C4-2B (cell line): ENCODE results near the gene MEX3A.
"Not testable (repeated sequence)": the region's sequence is repeated elsewhere in the genome, so short reads cannot be mapped to it uniquely, and the experiment has no call there.

Experiments
- H3K27ac ChIP-seq: fragments of 450-650 bp; 2 replicates; pipeline ENCODE4 v1.5.1; 2017
- ZFX ChIP-seq: fragments of 450-650 bp; IDR thresholded peaks from 2 replicates; pipeline ENCODE4 v1.6.1; 2017
- TF ChIP-seq, protein P1 (sequence below): fragments of 450-650 bp; conservative IDR thresholded peaks from 2 replicates; pipeline ENCODE4 v1.5.1; 2017; ENCODE audit warnings: mild to moderate bottlenecking

Gene MEX3A

GRCh38 chr1:156072251-156072650 lies 10.0 kb downstream of the MEX3A start:
- no peak overlapping the region for H3K27ac ChIP-seq
- TF ChIP-seq ZFX = no peak
- TF ChIP-seq, protein P1, sequence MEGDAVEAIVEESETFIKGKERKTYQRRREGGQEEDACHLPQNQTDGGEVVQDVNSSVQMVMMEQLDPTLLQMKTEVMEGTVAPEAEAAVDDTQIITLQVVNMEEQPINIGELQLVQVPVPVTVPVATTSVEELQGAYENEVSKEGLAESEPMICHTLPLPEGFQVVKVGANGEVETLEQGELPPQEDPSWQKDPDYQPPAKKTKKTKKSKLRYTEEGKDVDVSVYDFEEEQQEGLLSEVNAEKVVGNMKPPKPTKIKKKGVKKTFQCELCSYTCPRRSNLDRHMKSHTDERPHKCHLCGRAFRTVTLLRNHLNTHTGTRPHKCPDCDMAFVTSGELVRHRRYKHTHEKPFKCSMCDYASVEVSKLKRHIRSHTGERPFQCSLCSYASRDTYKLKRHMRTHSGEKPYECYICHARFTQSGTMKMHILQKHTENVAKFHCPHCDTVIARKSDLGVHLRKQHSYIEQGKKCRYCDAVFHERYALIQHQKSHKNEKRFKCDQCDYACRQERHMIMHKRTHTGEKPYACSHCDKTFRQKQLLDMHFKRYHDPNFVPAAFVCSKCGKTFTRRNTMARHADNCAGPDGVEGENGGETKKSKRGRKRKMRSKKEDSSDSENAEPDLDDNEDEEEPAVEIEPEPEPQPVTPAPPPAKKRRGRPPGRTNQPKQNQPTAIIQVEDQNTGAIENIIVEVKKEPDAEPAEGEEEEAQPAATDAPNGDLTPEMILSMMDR = no peak

DNA sequence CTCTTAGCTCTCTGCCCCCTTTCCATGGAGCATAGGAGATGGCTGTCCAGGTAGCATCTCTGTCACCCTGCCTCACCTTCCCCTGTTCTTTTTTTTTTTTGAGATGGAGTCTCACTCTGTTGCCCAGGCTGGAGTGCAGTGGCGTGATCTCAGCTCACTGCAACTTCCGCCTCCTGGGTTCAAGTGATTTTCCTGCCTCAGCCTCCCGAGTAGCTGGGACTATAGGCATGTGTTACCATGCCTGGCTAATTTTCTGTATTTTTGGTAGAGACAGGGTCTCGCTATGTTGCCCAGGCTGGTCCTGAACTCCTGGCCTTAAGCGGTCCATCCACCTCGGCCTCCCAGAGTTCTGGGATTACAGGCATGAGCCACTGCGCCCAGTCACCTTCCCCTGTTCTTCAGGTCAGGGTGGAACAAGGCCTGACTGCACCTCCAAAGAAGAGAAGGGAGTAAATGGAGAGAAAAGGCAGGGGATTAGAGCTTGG lies 10.9 kb downstream of the MEX3A start:
- H3K27ac ChIP-seq = not testable (repeated sequence)

GRCh38 chr1:156070548-156070947 lies 11.7 kb downstream of the MEX3A start:
- H3K27ac ChIP-seq = no peak overlapping the region
- no peak for TF ChIP-seq ZFX
- TF ChIP-seq, protein P1 = no peak

GRCh38 chr1:156069490-156070455 lies 12.5 kb downstream of the MEX3A start:
- no peak for TF ChIP-seq ZFX
- TF ChIP-seq, protein P1 = no peak
- no peak overlapping the region for H3K27ac ChIP-seq

GRCh38 chr1:156067262-156067661 lies 15.0 kb downstream of the MEX3A start:
- H3K27ac ChIP-seq = no peak overlapping the region
- TF ChIP-seq, protein P1 = no peak
- TF ChIP-seq ZFX = no peak

GRCh38 chr1:156065871-156066270 lies 16.4 kb downstream of the MEX3A start:
- TF ChIP-seq ZFX = no peak
- TF ChIP-seq, protein P1 = no peak
- H3K27ac ChIP-seq = no peak overlapping the region

DNA sequence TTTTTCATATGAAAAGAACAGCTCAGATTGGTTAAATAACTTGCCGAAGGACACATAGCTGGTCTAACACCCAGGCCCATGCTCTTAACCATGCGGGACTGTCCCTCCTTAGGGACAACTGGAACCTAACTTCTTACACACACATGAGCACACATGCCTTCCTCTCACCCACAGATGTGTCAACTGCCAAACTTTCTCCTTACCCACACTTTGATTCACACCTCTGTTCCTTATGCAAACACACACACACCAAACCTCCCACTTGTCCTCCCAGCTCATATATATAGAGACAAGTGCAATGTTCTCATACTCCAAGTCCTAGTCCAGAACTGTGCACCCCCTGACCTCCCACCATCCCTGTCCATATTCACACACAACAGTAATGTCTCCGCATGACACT lies 17.1 kb downstream of the MEX3A start:
- TF ChIP-seq ZFX = no peak
- TF ChIP-seq, protein P1 = no peak
- no peak overlapping the region for H3K27ac ChIP-seq
